Testis (tissue), 3 donors: ENCODE data around the gene RIPOR2. TPM values are rescaled to one million over a fixed set of nuclear protein-coding genes. Genes with fewer than 3 reads are reported as not detected.

Experiments used
- DNase-seq: peaks from one replicate; pipeline ENCODE4 v3.0.0-alpha.2; 2019
- H3K27ac ChIP-seq, 2 donors: fragments of 200-600 bp; sonication (generic); one replicate each; pipeline ENCODE4 v1.5.1; 2019
- H3K27me3 ChIP-seq: fragments of 200-600 bp; sonication (generic); one replicate; pipeline ENCODE4 v1.5.1; 2019
- H3K36me3 ChIP-seq: fragments of 200-600 bp; sonication (generic); one replicate; pipeline ENCODE4 v1.5.1; 2017; ENCODE audit warnings: low read depth; ENCODE audit errors: missing control alignments
- H3K4me1 ChIP-seq: fragments of 200-600 bp; sonication (generic); one replicate; pipeline ENCODE4 v1.5.1; 2019
- H3K4me3 ChIP-seq, 2 donors: fragments of 200-600 bp; sonication (generic); one replicate each; pipeline ENCODE4 v1.5.1; 2017 to 2019
- H3K9me3 ChIP-seq: fragments of 200-600 bp; sonication (generic); one replicate; pipeline ENCODE4 v1.5.1; 2017
- CTCF ChIP-seq, 3 experiments: fragments of 450-650 bp in 2 of 3; fragments of 200-600 bp in 1 of 3; sonication (generic) in 1 of 3; IDR thresholded peaks; one replicate each; pipeline ENCODE4 v1.5.1; 2016 to 2019; ENCODE audit warnings: antibody characterized with exemption in 3 of 3, mild to moderate bottlenecking in 2 of 3, moderate library complexity in 1 of 3
- POLR2A ChIP-seq: fragments of 450-650 bp; IDR thresholded peaks from one replicate; pipeline ENCODE4 v1.6.1; 2017; ENCODE audit warnings: antibody characterized with exemption, mild to moderate bottlenecking, moderate library complexity
- WGBS, 2 donors: methylation state at CpG; one replicate each; pipeline ENCODE4 v1.1.5; 2018; 5-methylcytosine and 5-hydroxymethylcytosine counted together
- intact Hi-C: fragments of 100-400 bp; cut with DNase I; formaldehyde crosslinking; loops from one replicate; pipeline ENCODE4 v1.15.1; 2023; ENCODE audit warnings: low total_unique reads
- polyA plus RNA-seq: library from polyadenylated mRNA; stranded (reverse); fragments of 350-450 nt; fragmentation: Illumina TruSeq; extraction: RNeasy Lipid Tissue Mini Kit (QIAGEN cat#74804); gene quantifications from one replicate; pipeline ENCODE4 v1.2.3, GENCODE V29; 2014; ENCODE audit warnings: low read depth, low replicate concordance; ENCODE audit not compliant: insufficient read depth
- total RNA-seq, 2 donors: library from RNA; depleted of rRNA; stranded (reverse); fragments of >200 nt; gene quantifications; one replicate each; pipeline ENCODE4 v1.2.3, GENCODE V29; 2016

The RIPOR2 gene
- total and polyA plus RNA-seq, 3 donors from 2014 or later: 3.7 to 15.1 (median 10.0) TPM

GRCh38 chr6:24902782-24903181 is 33.0 kb downstream of the RIPOR2 start:
- H3K9me3 ChIP-seq: no peaks in the 10 kb centered on the region
- H3K27me3 ChIP-seq: no peaks in the 10 kb centered on the region
- H3K27ac ChIP-seq: no peak overlapping the region
- TF ChIP-seq POLR2A: no peak
- TF ChIP-seq CTCF (IDR thresholded peaks at IDR 0.05): no peak
- 79 to 87% methylated on average over 1 of the region's 1 CpG for WGBS, 2 donors
- no peak overlapping the region for H3K4me3 ChIP-seq
- intact Hi-C loops: no loop called here
- H3K36me3 ChIP-seq: no peaks in the 10 kb centered on the region
- no peaks in the 10 kb centered on the region for H3K4me1 ChIP-seq
- DNase-seq: no peak

- TF ChIP-seq POLR2A: no peak
- no peak for TF ChIP-seq CTCF (IDR thresholded peaks at IDR 0.05)
- intact Hi-C loops: no loop called here
- H3K9me3 ChIP-seq: no peaks in the 10 kb centered on the region
- no peaks in the 10 kb centered on the region for H3K27me3 ChIP-seq
- no peak overlapping the region for H3K27ac ChIP-seq
- DNase-seq: no peak
- WGBS, 2 donors: 91 to 94% methylated on average over 9 of the region's 9 CpGs
- H3K36me3 ChIP-seq: no peaks in the 10 kb centered on the region
- H3K4me1 ChIP-seq: no peaks in the 10 kb centered on the region
- no peak overlapping the region for H3K4me3 ChIP-seq
Measured at GRCh38 chr6:24901698-24902328, 33.9 kb downstream of the RIPOR2 start.

GRCh38 chr6:24900917-24901697 is 34.7 kb downstream of the RIPOR2 start:
- Histone ChIP-seq H3K36me3 (no peaks in the 10 kb centered on the region), H3K27ac (no peak overlapping the region), H3K4me1 (no peaks in the 10 kb centered on the region), H3K27me3 (no peaks in the 10 kb centered on the region), H3K4me3 (no peak overlapping the region), H3K9me3 (no peaks in the 10 kb centered on the region)
- intact Hi-C loops: no loop called here
- WGBS, 2 donors: 72 to 79% methylated on average over 6 of the region's 6 CpGs
- TF ChIP-seq CTCF (IDR thresholded peaks at IDR 0.05) (no peak), POLR2A (no peak)
- DNase-seq: no peak

GRCh38 chr6:24899997-24900325 is 35.8 kb downstream of the RIPOR2 start:
- intact Hi-C loops: no loop called here
- 51% methylated on average over 6 of the region's 6 CpGs for WGBS, 2 donors
- Histone ChIP-seq H3K36me3 (no peaks in the 10 kb centered on the region), H3K4me1 (no peaks in the 10 kb centered on the region), H3K27ac (no peak overlapping the region), H3K9me3 (no peaks in the 10 kb centered on the region), H3K27me3 (no peaks in the 10 kb centered on the region), H3K4me3 (no peak overlapping the region)
- no peak for DNase-seq
- no peak for TF ChIP-seq CTCF (IDR thresholded peaks at IDR 0.05)
- no peak for TF ChIP-seq POLR2A
